ENCODE results near the gene TMEM203. TPM values are rescaled to one million over a fixed set of nuclear protein-coding genes. Genes with fewer than 3 reads are reported as not detected.
A peak's percentile ranks its signal among the peaks of the same experiment; 100 is the strongest.

TMEM203 gene
- 33.2 and 40.2 TPM in 2 replicates for total RNA-seq

GRCh38 chr9:137205126-137206069 is at the start of gene TMEM203, which contains the start of gene NDOR1:
TSS of gene TMEM203 (minus strand) at chr9:137205648. CDS start at chr9:137205414, 234 bp downstream.
TSS of gene NDOR1 (plus strand) at chr9:137205700. CDS start at chr9:137205778, 78 bp downstream.
- peak within 1 kb of the TSS; percentile 96 for H3K4me3 ChIP-seq (ENCODE audit: low read depth, low read length)
- DNase-seq (ENCODE audit: low read depth), result peak; percentile 85
- TF ChIP-seq, protein P1, sequence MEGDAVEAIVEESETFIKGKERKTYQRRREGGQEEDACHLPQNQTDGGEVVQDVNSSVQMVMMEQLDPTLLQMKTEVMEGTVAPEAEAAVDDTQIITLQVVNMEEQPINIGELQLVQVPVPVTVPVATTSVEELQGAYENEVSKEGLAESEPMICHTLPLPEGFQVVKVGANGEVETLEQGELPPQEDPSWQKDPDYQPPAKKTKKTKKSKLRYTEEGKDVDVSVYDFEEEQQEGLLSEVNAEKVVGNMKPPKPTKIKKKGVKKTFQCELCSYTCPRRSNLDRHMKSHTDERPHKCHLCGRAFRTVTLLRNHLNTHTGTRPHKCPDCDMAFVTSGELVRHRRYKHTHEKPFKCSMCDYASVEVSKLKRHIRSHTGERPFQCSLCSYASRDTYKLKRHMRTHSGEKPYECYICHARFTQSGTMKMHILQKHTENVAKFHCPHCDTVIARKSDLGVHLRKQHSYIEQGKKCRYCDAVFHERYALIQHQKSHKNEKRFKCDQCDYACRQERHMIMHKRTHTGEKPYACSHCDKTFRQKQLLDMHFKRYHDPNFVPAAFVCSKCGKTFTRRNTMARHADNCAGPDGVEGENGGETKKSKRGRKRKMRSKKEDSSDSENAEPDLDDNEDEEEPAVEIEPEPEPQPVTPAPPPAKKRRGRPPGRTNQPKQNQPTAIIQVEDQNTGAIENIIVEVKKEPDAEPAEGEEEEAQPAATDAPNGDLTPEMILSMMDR (IDR thresholded peaks at IDR 0.05; ENCODE audit: insufficient read depth, low read depth, low read length), result no peak

GRCh38 chr9:137254624-137255447 is 49.4 kb upstream of the TMEM203 start, which contains the start of gene NELFB:
TSS of gene NELFB (plus strand) at chr9:137255327.
- DNase-seq (ENCODE audit: low read depth), result peak; percentile 88
- H3K4me3 ChIP-seq (ENCODE audit: low read depth, low read length), result peak within 1 kb of the TSS; percentile 94
- TF ChIP-seq, protein P1 (IDR thresholded peaks at IDR 0.05; ENCODE audit: insufficient read depth, low read depth, low read length), result no peak

- TF ChIP-seq, protein P1 (IDR thresholded peaks at IDR 0.05; ENCODE audit: insufficient read depth, low read depth, low read length), result no peak
- no peak for DNase-seq (ENCODE audit: low read depth)
- peak overlapping the region; percentile 78 for H3K4me3 ChIP-seq (ENCODE audit: low read depth, low read length)
These were observed 48.5 kb upstream of the TMEM203 start for GRCh38 chr9:137253717-137254623.

DNA sequence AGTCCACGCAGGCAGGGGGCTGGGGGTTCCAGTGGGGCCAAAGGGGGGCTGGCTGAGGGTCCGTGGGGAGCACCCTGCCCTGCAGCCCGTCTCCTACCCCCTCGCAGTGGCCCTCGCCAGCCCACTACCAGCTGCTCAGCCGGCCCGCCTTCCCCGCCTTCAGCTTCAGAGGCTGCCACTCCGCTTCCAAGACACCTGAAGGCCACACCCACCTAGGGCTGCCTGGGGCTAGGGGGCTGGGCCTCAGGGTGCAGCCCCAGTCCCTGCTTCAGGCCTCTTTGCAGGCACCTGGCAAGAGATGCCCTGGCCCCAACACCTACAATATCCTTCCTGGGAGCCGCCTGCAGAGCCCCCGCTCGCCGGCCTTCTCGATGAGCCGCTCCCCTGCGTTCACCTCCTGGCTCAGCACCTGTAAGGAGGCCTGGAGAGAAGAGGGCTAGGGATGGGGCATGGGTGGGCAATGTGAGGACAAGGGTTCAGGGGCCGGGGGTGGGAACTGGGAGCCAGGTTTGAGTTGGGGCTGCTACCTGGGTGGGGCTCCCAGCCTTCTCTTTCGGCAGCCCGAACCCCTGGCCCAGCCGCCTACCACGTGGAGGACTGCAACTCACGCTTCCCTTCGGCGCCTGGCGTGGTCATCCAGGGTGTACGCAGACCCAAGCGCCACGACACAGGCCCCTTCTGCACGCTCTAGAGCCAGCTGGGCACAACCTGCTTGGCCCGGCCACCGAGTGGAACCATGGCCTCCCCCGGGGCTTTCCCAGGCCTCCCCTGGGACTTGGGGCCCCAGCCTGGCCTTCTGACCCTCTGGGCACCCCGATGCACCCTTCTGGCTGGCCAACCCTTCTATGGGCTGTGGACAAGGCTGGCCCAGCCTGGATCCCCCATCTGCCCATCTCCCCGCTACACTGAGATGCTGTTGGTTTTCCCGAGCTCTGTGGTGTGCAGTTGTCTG is 47.4 kb upstream of the TMEM203 start:
- TF ChIP-seq, protein P1 (IDR thresholded peaks at IDR 0.05; ENCODE audit: insufficient read depth, low read depth, low read length), result no peak

GRCh38 chr9:137251490-137252268 is 46.2 kb upstream of the TMEM203 start:
- no peak overlapping the region for H3K4me3 ChIP-seq (ENCODE audit: low read depth, low read length)
- TF ChIP-seq, protein P1 (IDR thresholded peaks at IDR 0.05; ENCODE audit: insufficient read depth, low read depth, low read length), result no peak
- no peak for DNase-seq (ENCODE audit: low read depth)

More for the DNA sequence above, 47.4 kb upstream of the TMEM203 start:
- DNase-seq (ENCODE audit: low read depth), result no peak
- no peak overlapping the region for H3K4me3 ChIP-seq (ENCODE audit: low read depth, low read length)
